K562 (cell line): Measurements from ENCODE around the gene LUC7L. TPM values are rescaled to one million over a fixed set of nuclear protein-coding genes. Genes with fewer than 3 reads are reported as not detected.

ENCODE experiments used
- AFF4 ChIP-seq: sonication (generic); formaldehyde crosslinking; IDR thresholded peaks from 2 replicates; pipeline ENCODE4 v1.8.0; 2023; ENCODE audit warnings: mild to moderate bottlenecking, missing genetic modification reagents
- BCOR ChIP-seq: fragments of 450-650 bp; IDR thresholded peaks from 2 replicates; pipeline ENCODE4 v1.6.1; 2016
- CBFB ChIP-seq: sonication (generic); formaldehyde crosslinking; IDR thresholded peaks from 2 replicates; pipeline ENCODE4 v1.4.0; 2020; ENCODE audit warnings: mild to moderate bottlenecking, missing genetic modification reagents
- CBX2 ChIP-seq: fragments of 200-600 bp; sonication (generic); IDR thresholded peaks from one replicate; pipeline ENCODE4 v1.6.1; 2012; ENCODE audit warnings: mild to moderate bottlenecking, low read length, inconsistent platforms; ENCODE audit not compliant: insufficient read depth, poor library complexity, severe bottlenecking
- CCAR2 ChIP-seq: fragments of 200-400 bp; formaldehyde crosslinking; IDR thresholded peaks from 2 replicates; pipeline ENCODE4 v1.6.1; 2017; ENCODE audit warnings: mild to moderate bottlenecking, low read depth, low read length
- CREB3 ChIP-seq: fragments of 450-650 bp; conservative IDR thresholded peaks from 2 replicates; pipeline ENCODE4 v1.6.1; 2016; ENCODE audit warnings: missing genetic modification characterization, low read depth, mild to moderate bottlenecking, missing compliant biosample characterization, moderate library complexity
- ETS1 ChIP-seq: conservative IDR thresholded peaks from 2 replicates; pipeline ENCODE4 v1.6.1; 2011; ENCODE audit warnings: low read depth, mild to moderate bottlenecking, low read length; ENCODE audit not compliant: control insufficient read depth
- FIP1L1 ChIP-seq: fragments of 200-400 bp; formaldehyde crosslinking; IDR thresholded peaks from 2 replicates; pipeline ENCODE4 v1.6.1; 2018; ENCODE audit warnings: mild to moderate bottlenecking, low read depth, low read length; ENCODE audit not compliant: poor library complexity, severe bottlenecking
- HDAC1 ChIP-seq, 2 experiments: fragments of 450-650 bp; IDR thresholded peaks; 2 replicates each; pipeline ENCODE4 v1.6.1; 2016 to 2017; ENCODE audit warnings: inconsistent platforms in 1 of 2, mild to moderate bottlenecking in 1 of 2, moderate library complexity in 1 of 2
- HMG20A ChIP-seq: fragments of 450-650 bp; formaldehyde crosslinking; conservative IDR thresholded peaks from 2 replicates; pipeline ENCODE4 v1.4.0; 2020; ENCODE audit warnings: mild to moderate bottlenecking, mixed read lengths
- ILK ChIP-seq: fragments of 450-650 bp; IDR thresholded peaks from 2 replicates; pipeline ENCODE4 v1.6.1; 2016; ENCODE audit warnings: missing genetic modification characterization, low read depth, mild to moderate bottlenecking, missing compliant biosample characterization, moderate library complexity, borderline replicate concordance
- KAT8 ChIP-seq: fragments of 450-650 bp; IDR thresholded peaks from 2 replicates; pipeline ENCODE4 v1.6.1; 2016; ENCODE audit warnings: low read depth, mild to moderate bottlenecking
- PCBP2 ChIP-seq: fragments of 200-400 bp; formaldehyde crosslinking; IDR thresholded peaks from 2 replicates; pipeline ENCODE4 v1.6.1; 2018; ENCODE audit warnings: low read length, low read depth, mild to moderate bottlenecking, moderate library complexity; ENCODE audit not compliant: poor library complexity, severe bottlenecking
- SMARCA5 ChIP-seq: fragments of 450-650 bp; IDR thresholded peaks from 2 replicates; pipeline ENCODE4 v1.6.1; 2016
- TAF15 ChIP-seq: fragments of 200-400 bp; formaldehyde crosslinking; IDR thresholded peaks from 2 replicates; pipeline ENCODE4 v1.6.1; 2017; ENCODE audit warnings: mild to moderate bottlenecking, low read depth, low read length, moderate library complexity
- ZNF224 ChIP-seq: sonication (generic); formaldehyde crosslinking; IDR thresholded peaks from 2 replicates; pipeline ENCODE4 v1.8.0; 2022; ENCODE audit warnings: mild to moderate bottlenecking, missing genetic modification reagents
- ZNF280A ChIP-seq: fragments of 450-650 bp; IDR thresholded peaks from 2 replicates; pipeline ENCODE4 v1.6.1; 2018; ENCODE audit warnings: mild to moderate bottlenecking, low read depth; ENCODE audit not compliant: partially characterized antibody
- ZNF282 ChIP-seq: sonication (generic); formaldehyde crosslinking; IDR thresholded peaks from 2 replicates; pipeline ENCODE4 v1.8.1; 2023; ENCODE audit warnings: missing genetic modification reagents
- polyA plus RNA-seq, 8 experiments: library from polyadenylated mRNA; depleted of rRNA in 4 of 8; stranded (reverse) in 5 of 8; unstranded in 3 of 8; fragments of >200 nt; fragmentation: Nextera tagmentation in 2 of 8; fragmentation: Illumina TruSeq in 1 of 8; extraction: Ambion mirVana in 2 of 8; extraction: Trizol in 1 of 8; gene quantifications; 2 replicates each; pipeline versions ENCODE4 v1.2.1 to v1.2.3, GENCODE V29; 2011 to 2014; ENCODE audit warnings: inconsistent platforms in 1 of 8, missing spikeins in 1 of 8
- total RNA-seq, 7 experiments: library from RNA; depleted of rRNA in 6 of 7; stranded (reverse); fragments of >200 nt in 6 of 7; fragmentation: Illumina TruSeq in 2 of 7; extraction: Trizol in 2 of 7; gene quantifications; 2 replicates each; pipeline versions ENCODE4 v1.2.1 to v1.2.3, GENCODE V29; 2011 to 2021; ENCODE audit warnings: low replicate concordance in 1 of 7

Gene LUC7L
- total and polyA plus RNA-seq, 9 of the 15 experiments (the other 6 are each of a cell fraction or from before 2014, with no cell fraction given), result 1.7 to 93.3 (median 59.5) TPM

GRCh38 chr16:181565-182021, 47.7 kb downstream of the LUC7L start (continued):
- no peak for TF ChIP-seq ETS1
- no peak for TF ChIP-seq CBFB (CRISPR knock-in tag)
- no peak for TF ChIP-seq ZNF224 (CRISPR knock-in tag)
- no peak for TF ChIP-seq SMARCA5
- no peak for TF ChIP-seq HDAC1 (IDR thresholded peaks at IDR 0.05)
- TF ChIP-seq KAT8, result no peak
- no peak for TF ChIP-seq PCBP2
- TF ChIP-seq ZNF282 (CRISPR knock-in tag), result no peak
- no peak for TF ChIP-seq CCAR2
- no peak for TF ChIP-seq HMG20A (CRISPR knock-in tag)
- no peak for TF ChIP-seq AFF4 (CRISPR knock-in tag)
- no peak for TF ChIP-seq BCOR
- TF ChIP-seq FIP1L1, result no peak
- no peak for TF ChIP-seq ZNF280A
- no peak for TF ChIP-seq CBX2
- no peak for TF ChIP-seq CREB3 (tag)
- TF ChIP-seq ILK (tag), result no peak
- TF ChIP-seq TAF15, result no peak
